A549 (cell line): ENCODE results near the gene BCL2L1. TPM values are rescaled to one million over a fixed set of nuclear protein-coding genes. Genes with fewer than 3 reads are reported as not detected.

ENCODE experiments used
- ATAC-seq, 2 experiments: fragments of 200-7000 bp in 1 of 2; fragments of >200 bp in 1 of 2; cut with Nextera tagmentation in 1 of 2; cut with Tn5 transposase in 1 of 2; 3 replicates each; pipeline versions ENCODE4 v1.8.0 to v1.9.1; 2018 to 2020; ENCODE audit warnings: mild to moderate bottlenecking in 1 of 2, moderate library complexity in 1 of 2
- CTCF ChIA-PET: fragments of 300-600 bp; sonication (Branson Sonifier 250); formaldehyde crosslinking; extraction: SDS; loops from one replicate; lab custom pipeline; 2021; ENCODE audit warnings: antibody characterized with exemption, inconsistent platforms; lab: Yijun Ruan, JAX
- POLR2A ChIA-PET: fragments of 350-600 bp; formaldehyde crosslinking; extraction: SDS; loops from one replicate; lab custom pipeline; 2021; ENCODE audit warnings: antibody characterized with exemption, inconsistent platforms; lab: Yijun Ruan, JAX
- DNase-seq, 2 experiments: peaks; one replicate each; pipeline versions ENCODE4 v3.0.0 to v3.0.0-alpha.2; 2011 to 2016; ENCODE audit warnings: low read depth in 1 of 2, low spot score in 1 of 2
- FAIRE-seq: peaks from 2 replicates; lab custom pipeline; 2011; peaks lifted over from hg19 to GRCh38; lab: Jason Lieb, UNC
- H3K27ac ChIP-seq, 2 experiments: fragments of >200 bp; sonication (Bioruptor Twin); formaldehyde crosslinking; 3 replicates each; pipeline ENCODE4 v1.5.1; 2016 to 2017
- H3K4me1 ChIP-seq: fragments of >200 bp; sonication (Bioruptor Twin); formaldehyde crosslinking; 3 replicates; pipeline ENCODE4 v1.6.1; 2016
- H3K4me2 ChIP-seq: fragments of >200 bp; sonication (Bioruptor Twin); formaldehyde crosslinking; 3 replicates; pipeline ENCODE4 v1.6.1; 2016
- H3K4me3 ChIP-seq: fragments of >200 bp; sonication (Bioruptor Twin); formaldehyde crosslinking; 3 replicates; pipeline ENCODE4 v1.5.1; 2016
- H3K9me3 ChIP-seq: fragments of >200 bp; sonication (Bioruptor Twin); formaldehyde crosslinking; 3 replicates; pipeline ENCODE4 v1.6.1; 2016
- ATOH8 ChIP-seq: fragments of 250-450 bp; sonication (Bioruptor Pico); IDR thresholded peaks from 2 replicates; pipeline ENCODE4 v1.5.0; 2020; ENCODE audit warnings: low read depth, mild to moderate bottlenecking, moderate library complexity
- BCL3 ChIP-seq: fragments of >200 bp; sonication (Bioruptor Twin); formaldehyde crosslinking; IDR thresholded peaks from 3 replicates; pipeline ENCODE4 v1.6.1; 2016
- BHLHE40 ChIP-seq: IDR thresholded peaks from 2 replicates; pipeline ENCODE4 v1.6.1; 2012; ENCODE audit warnings: low read depth, low read length, inconsistent platforms
- EHMT2 ChIP-seq: fragments of 200-600 bp; sonication (generic); IDR thresholded peaks from 2 replicates; pipeline ENCODE4 v1.6.1; 2016; ENCODE audit warnings: antibody characterized with exemption, low read depth, mild to moderate bottlenecking, moderate library complexity
- ESRRA ChIP-seq: fragments of 150-350 bp; IDR thresholded peaks from 2 replicates; pipeline ENCODE4 v1.6.1; 2014; ENCODE audit warnings: mild to moderate bottlenecking, low read length, borderline replicate concordance
- GATA3 ChIP-seq: IDR thresholded peaks from 2 replicates; pipeline ENCODE4 v1.6.1; 2012; ENCODE audit warnings: borderline replicate concordance
- JUNB ChIP-seq: fragments of >200 bp; sonication (Bioruptor Twin); formaldehyde crosslinking; IDR thresholded peaks from 2 replicates; pipeline ENCODE4 v1.6.1; 2016
- RARB ChIP-seq: fragments of 250-450 bp; sonication (Bioruptor Pico); IDR thresholded peaks from 2 replicates; pipeline ENCODE4 v1.8.0; 2021; ENCODE audit warnings: mild to moderate bottlenecking, moderate library complexity
- RFX5 ChIP-seq: fragments of 450-650 bp; IDR thresholded peaks from 2 replicates; pipeline ENCODE4 v1.7.1; 2014; ENCODE audit warnings: antibody characterized with exemption, mild to moderate bottlenecking, moderate library complexity
- TP53 ChIP-seq: fragments of 250-450 bp; sonication (Bioruptor Pico); IDR thresholded peaks from 2 replicates; pipeline ENCODE4 v1.5.0; 2021; ENCODE audit warnings: mild to moderate bottlenecking, moderate library complexity
- WGBS: methylation state at CpG from one replicate; pipeline ENCODE4 v1.1.6; 2017; ENCODE audit errors: missing lambda C conversion rate; 5-methylcytosine and 5-hydroxymethylcytosine counted together
- polyA plus RNA-seq, 4 experiments: library from polyadenylated mRNA; depleted of rRNA in 3 of 4; stranded (reverse); fragments of >200 nt; fragmentation: RNase III in 1 of 4; extraction: RNeasy Plus Mini Kit Qiagen cat#74134 plus additional on column Dnase treatment in 1 of 4; gene quantifications; 2 replicates in 3 of 4; 3 replicates in 1 of 4; pipeline ENCODE4 v1.2.3, GENCODE V29; 2011 to 2017

Gene BCL2L1
- polyA plus RNA-seq, 2 of the 4 experiments (the other 2 are of a cell fraction), result 154 to 178 TPM

GRCh38 chr20:31680286-31681127 is 42.2 kb downstream of the BCL2L1 start:
- ATAC-seq (peak in 1 of 2 experiments; percentile 5; a peak in 2 of 6 replicates), FAIRE-seq (no peak), DNase-seq (no peak)
- TF ChIP-seq RARB (CRISPR knock-in tag) (no peak), BHLHE40 (no peak), ATOH8 (CRISPR knock-in tag) (no peak)
- H3K27ac ChIP-seq, result peak overlapping the region; percentile 58 to 75
- no peak overlapping the region for H3K4me3 ChIP-seq
- H3K4me1 ChIP-seq, result peaks cover 99% of the 10 kb centered on the region
- ChIA-PET POLR2A (no interaction called here), CTCF (interaction anchor here (1.2 to 11.6 kb wide), 7 partner anchors 14 to 46 kb away, joined by 3 to 88 read pairs (median 7); partner anchors contain the start of gene BCL2L1)
- peak overlapping the region; percentile 45 for H3K4me2 ChIP-seq
- WGBS, result 66% methylated on average over 7 of the region's 7 CpGs
- H3K9me3 ChIP-seq, result no peaks in the 10 kb centered on the region

- H3K4me2 ChIP-seq, result peak overlapping the region; percentile 45
- FAIRE-seq (no peak), ATAC-seq (peak in 1 of 2 experiments; percentile 20; a peak in 3 of 6 replicates), DNase-seq (peak in 1 of 2 experiments; percentile 56)
- H3K4me3 ChIP-seq, result no peak overlapping the region
- POLR2A ChIA-PET, result no interaction called here
- H3K4me1 ChIP-seq, result peaks cover 100% of the 10 kb centered on the region
- 80% methylated on average over 9 of the region's 9 CpGs for WGBS
- CTCF ChIA-PET, result interaction anchor here (1.2 to 11.6 kb wide), 5 partner anchors 15 to 46 kb away, joined by 3 to 88 read pairs (median 4); partner anchors contain the start of gene BCL2L1
- no peaks in the 10 kb centered on the region for H3K9me3 ChIP-seq
- peak; percentile 53; the same call in 1 of the 2 replicates for TF ChIP-seq RFX5
- TF ChIP-seq TP53 (CRISPR knock-in tag), result no peak
- peak overlapping the region; percentile 58 to 75 for H3K27ac ChIP-seq
Observed at GRCh38 chr20:31679357-31680285, 43.0 kb downstream of the BCL2L1 start.

- TF ChIP-seq ESRRA (no peak), JUNB (no peak), EHMT2 (no peak), GATA3 (peak; percentile 34; the same call in 1 of the 2 replicates), BCL3 (no peak)
- ATAC-seq (peak in 1 of 2 experiments; percentile 24; a peak in 3 of 6 replicates), DNase-seq (no peak), FAIRE-seq (no peak)
- 72% methylated on average over 9 of the region's 9 CpGs for WGBS
- CTCF ChIA-PET, result interaction anchor here (0.6 to 11.6 kb wide), 8 partner anchors 13 to 119 kb away, joined by 3 to 88 read pairs (median 4); partner anchors contain the start of gene BCL2L1
- POLR2A ChIA-PET, result interaction anchor here (3.8 kb wide), 1 partner anchor 44 kb away, joined by 15 read pairs; the partner anchor contains the start of gene BCL2L1
- peak overlapping the region; percentile 45 for H3K4me2 ChIP-seq
- H3K9me3 ChIP-seq, result no peaks in the 10 kb centered on the region
- H3K27ac ChIP-seq, result peak overlapping the region; percentile 58 to 75
- peaks cover 100% of the 10 kb centered on the region for H3K4me1 ChIP-seq
- no peak overlapping the region for H3K4me3 ChIP-seq
Observed at GRCh38 chr20:31678389-31679356, 44.0 kb downstream of the BCL2L1 start.
